ENCODE data around the gene PCNX2. TPM values are rescaled to one million over a fixed set of nuclear protein-coding genes. Genes with fewer than 3 reads are reported as not detected.

PCNX2 gene
- total and polyA plus RNA-seq, 2 of the 13 experiments (the other 11 are each of a cell fraction or from before 2014, with no cell fraction given) = 0.11 to 0.42 TPM

DNA sequence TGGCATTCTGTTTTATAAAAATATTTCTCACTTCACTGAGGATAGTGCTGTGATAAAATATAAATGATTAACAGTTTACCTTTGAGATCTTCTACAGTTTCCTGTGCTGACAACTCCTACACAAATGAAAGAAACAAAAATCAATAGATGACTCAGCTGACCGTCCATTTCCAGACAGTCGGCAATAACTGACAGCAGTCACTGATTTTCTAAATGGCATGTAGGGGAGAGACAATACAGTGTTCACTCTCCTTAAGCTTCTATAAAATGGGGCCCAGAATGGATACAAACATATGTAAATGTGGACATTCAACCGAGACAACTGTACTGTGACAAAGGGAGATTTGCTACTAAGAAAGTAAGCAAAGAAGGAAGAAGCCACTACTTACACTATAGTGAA, 34.3 kb downstream of the PCNX2 start (continued):
- TF ChIP-seq SOX13 (IDR thresholded peaks at IDR 0.05) (no peak), SOX13 (CRISPR knock-in tag; conservative IDR thresholded peaks at IDR 0.05 in 1 of 2, IDR thresholded peaks at IDR 0.05 in 1 of 2) (peak in 1 of 2 experiments; percentile 49; a peak in 1 of 4 replicates), PHF8 (CRISPR knock-in tag; IDR thresholded peaks at IDR 0.05) (no peak), ZNF251 (CRISPR knock-in tag; IDR thresholded peaks at IDR 0.05) (no peak), RXRB (CRISPR knock-in tag; IDR thresholded peaks at IDR 0.05; ENCODE audit: borderline replicate concordance) (peak; percentile 36; the same call in 1 of the 2 replicates), SAP130 (CRISPR knock-in tag; IDR thresholded peaks at IDR 0.05; ENCODE audit: low read depth) (peak; percentile 53), FOXP1 (IDR thresholded peaks at IDR 0.05) (no peak), FOXP1 (CRISPR knock-in tag; IDR thresholded peaks at IDR 0.05) (0 out of 2 replicates have a peak, but pooled peaks have one; percentile 39), RELA (CRISPR knock-in tag; IDR thresholded peaks at IDR 0.05) (no peak), MAFK (conservative IDR thresholded peaks at IDR 0.05 in 1 of 2, IDR thresholded peaks at IDR 0.05 in 1 of 2; ENCODE audit: low read length in 2 of 2) (peak; percentile 31 to 33; a peak in 2 of 4 replicates), ELF3 (CRISPR knock-in tag; IDR thresholded peaks at IDR 0.05) (peak; percentile 49; the same call in 1 of the 2 replicates), ZNF577 (CRISPR knock-in tag; IDR thresholded peaks at IDR 0.05; ENCODE audit: borderline replicate concordance, low read depth) (no peak), MIXL1 (CRISPR knock-in tag; IDR thresholded peaks at IDR 0.05) (peak; percentile 73), FOSL1 (CRISPR knock-in tag; IDR thresholded peaks at IDR 0.05; ENCODE audit: borderline replicate concordance) (peak; percentile 73; the same call in 1 of the 2 replicates)
- TF ChIP-seq, protein P1, sequence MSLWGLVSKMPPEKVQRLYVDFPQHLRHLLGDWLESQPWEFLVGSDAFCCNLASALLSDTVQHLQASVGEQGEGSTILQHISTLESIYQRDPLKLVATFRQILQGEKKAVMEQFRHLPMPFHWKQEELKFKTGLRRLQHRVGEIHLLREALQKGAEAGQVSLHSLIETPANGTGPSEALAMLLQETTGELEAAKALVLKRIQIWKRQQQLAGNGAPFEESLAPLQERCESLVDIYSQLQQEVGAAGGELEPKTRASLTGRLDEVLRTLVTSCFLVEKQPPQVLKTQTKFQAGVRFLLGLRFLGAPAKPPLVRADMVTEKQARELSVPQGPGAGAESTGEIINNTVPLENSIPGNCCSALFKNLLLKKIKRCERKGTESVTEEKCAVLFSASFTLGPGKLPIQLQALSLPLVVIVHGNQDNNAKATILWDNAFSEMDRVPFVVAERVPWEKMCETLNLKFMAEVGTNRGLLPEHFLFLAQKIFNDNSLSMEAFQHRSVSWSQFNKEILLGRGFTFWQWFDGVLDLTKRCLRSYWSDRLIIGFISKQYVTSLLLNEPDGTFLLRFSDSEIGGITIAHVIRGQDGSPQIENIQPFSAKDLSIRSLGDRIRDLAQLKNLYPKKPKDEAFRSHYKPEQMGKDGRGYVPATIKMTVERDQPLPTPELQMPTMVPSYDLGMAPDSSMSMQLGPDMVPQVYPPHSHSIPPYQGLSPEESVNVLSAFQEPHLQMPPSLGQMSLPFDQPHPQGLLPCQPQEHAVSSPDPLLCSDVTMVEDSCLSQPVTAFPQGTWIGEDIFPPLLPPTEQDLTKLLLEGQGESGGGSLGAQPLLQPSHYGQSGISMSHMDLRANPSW (CRISPR knock-in tag; IDR thresholded peaks at IDR 0.05; ENCODE audit: borderline replicate concordance) = no peak
- TF ChIP-seq, protein P2, sequence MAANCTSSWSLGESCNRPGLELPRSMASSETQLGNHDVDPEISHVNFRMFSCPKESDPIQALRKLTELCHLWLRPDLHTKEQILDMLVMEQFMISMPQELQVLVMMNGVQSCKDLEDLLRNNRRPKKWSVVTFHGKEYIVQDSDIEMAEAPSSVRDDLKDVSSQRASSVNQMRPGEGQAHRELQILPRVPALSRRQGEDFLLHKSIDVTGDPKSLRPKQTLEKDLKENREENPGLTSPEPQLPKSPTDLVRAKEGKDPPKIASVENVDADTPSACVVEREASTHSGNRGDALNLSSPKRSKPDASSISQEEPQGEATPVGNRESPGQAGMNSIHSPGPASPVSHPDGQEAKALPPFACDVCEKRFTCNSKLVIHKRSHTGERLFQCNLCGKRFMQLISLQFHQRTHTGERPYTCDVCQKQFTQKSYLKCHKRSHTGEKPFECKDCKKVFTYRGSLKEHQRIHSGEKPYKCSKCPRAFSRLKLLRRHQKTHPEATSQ (CRISPR knock-in tag; IDR thresholded peaks at IDR 0.05; ENCODE audit: borderline replicate concordance) = no peak
- TF ChIP-seq, protein P3, sequence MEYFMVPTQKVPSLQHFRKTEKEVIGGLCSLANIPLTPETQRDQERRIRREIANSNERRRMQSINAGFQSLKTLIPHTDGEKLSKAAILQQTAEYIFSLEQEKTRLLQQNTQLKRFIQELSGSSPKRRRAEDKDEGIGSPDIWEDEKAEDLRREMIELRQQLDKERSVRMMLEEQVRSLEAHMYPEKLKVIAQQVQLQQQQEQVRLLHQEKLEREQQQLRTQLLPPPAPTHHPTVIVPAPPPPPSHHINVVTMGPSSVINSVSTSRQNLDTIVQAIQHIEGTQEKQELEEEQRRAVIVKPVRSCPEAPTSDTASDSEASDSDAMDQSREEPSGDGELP (IDR thresholded peaks at IDR 0.05; ENCODE audit: borderline replicate concordance, low read depth) = peak; percentile 77
- TF ChIP-seq, protein P4, sequence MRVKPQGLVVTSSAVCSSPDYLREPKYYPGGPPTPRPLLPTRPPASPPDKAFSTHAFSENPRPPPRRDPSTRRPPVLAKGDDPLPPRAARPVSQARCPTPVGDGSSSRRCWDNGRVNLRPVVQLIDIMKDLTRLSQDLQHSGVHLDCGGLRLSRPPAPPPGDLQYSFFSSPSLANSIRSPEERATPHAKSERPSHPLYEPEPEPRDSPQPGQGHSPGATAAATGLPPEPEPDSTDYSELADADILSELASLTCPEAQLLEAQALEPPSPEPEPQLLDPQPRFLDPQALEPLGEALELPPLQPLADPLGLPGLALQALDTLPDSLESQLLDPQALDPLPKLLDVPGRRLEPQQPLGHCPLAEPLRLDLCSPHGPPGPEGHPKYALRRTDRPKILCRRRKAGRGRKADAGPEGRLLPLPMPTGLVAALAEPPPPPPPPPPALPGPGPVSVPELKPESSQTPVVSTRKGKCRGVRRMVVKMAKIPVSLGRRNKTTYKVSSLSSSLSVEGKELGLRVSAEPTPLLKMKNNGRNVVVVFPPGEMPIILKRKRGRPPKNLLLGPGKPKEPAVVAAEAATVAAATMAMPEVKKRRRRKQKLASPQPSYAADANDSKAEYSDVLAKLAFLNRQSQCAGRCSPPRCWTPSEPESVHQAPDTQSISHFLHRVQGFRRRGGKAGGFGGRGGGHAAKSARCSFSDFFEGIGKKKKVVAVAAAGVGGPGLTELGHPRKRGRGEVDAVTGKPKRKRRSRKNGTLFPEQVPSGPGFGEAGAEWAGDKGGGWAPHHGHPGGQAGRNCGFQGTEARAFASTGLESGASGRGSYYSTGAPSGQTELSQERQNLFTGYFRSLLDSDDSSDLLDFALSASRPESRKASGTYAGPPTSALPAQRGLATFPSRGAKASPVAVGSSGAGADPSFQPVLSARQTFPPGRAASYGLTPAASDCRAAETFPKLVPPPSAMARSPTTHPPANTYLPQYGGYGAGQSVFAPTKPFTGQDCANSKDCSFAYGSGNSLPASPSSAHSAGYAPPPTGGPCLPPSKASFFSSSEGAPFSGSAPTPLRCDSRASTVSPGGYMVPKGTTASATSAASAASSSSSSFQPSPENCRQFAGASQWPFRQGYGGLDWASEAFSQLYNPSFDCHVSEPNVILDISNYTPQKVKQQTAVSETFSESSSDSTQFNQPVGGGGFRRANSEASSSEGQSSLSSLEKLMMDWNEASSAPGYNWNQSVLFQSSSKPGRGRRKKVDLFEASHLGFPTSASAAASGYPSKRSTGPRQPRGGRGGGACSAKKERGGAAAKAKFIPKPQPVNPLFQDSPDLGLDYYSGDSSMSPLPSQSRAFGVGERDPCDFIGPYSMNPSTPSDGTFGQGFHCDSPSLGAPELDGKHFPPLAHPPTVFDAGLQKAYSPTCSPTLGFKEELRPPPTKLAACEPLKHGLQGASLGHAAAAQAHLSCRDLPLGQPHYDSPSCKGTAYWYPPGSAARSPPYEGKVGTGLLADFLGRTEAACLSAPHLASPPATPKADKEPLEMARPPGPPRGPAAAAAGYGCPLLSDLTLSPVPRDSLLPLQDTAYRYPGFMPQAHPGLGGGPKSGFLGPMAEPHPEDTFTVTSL (CRISPR knock-in tag; IDR thresholded peaks at IDR 0.05; ENCODE audit: borderline replicate concordance) = peak; percentile 88
